H1 (cell line): ENCODE results near the gene KATNAL2. TPM values are rescaled to one million over a fixed set of nuclear protein-coding genes. Genes with fewer than 3 reads are reported as not detected.

Source experiments
- CTCF ChIA-PET: fragments of 300-600 bp; sonication (Branson Sonifier 250); formaldehyde crosslinking; loops from one replicate; lab custom pipeline; 2021; ENCODE audit not compliant: partially characterized antibody; lab: Charles Lee
- POLR2A ChIA-PET: fragments of 300-600 bp; sonication (Branson Sonifier 250); formaldehyde crosslinking; loops from one replicate; lab custom pipeline; 2021; ENCODE audit warnings: inconsistent platforms; ENCODE audit not compliant: partially characterized antibody; lab: Charles Lee
- DNase-seq, 2 experiments: peaks; one replicate each; pipeline versions ENCODE4 v3.0.0 to v3.0.0-alpha.2; 2010 to 2022; ENCODE audit warnings: low spot score in 2 of 2, low read depth in 1 of 2, mixed read lengths in 1 of 2
- FAIRE-seq: peaks from 2 replicates; lab custom pipeline; 2011; peaks lifted over from hg19 to GRCh38; lab: Jason Lieb, UNC
- H2AFZ ChIP-seq: 2 replicates; pipeline ENCODE4 v1.8.1; 2012; ENCODE audit warnings: low read length, inconsistent platforms
- H2AK5ac ChIP-seq: 2 replicates; pipeline ENCODE4 v1.6.1; 2013; ENCODE audit warnings: low read depth, low read length
- H2BK120ac ChIP-seq: replicated peaks from 2 replicates; pipeline ENCODE3; 2013; ENCODE audit warnings: low read depth, low read length, inconsistent platforms
- H2BK12ac ChIP-seq: 2 replicates; pipeline ENCODE4 v1.6.1; 2013; ENCODE audit warnings: low read depth, low read length
- H2BK15ac ChIP-seq: 2 replicates; pipeline ENCODE4 v1.6.1; 2013; ENCODE audit warnings: low read length
- H2BK20ac ChIP-seq: 2 replicates; pipeline ENCODE4 v1.6.1; 2013; ENCODE audit warnings: low read length
- H2BK5ac ChIP-seq: 2 replicates; pipeline ENCODE4 v1.6.1; 2013; ENCODE audit warnings: low read depth, low read length
- H3K14ac ChIP-seq: 2 replicates; pipeline ENCODE4 v1.6.1; 2013; ENCODE audit warnings: inconsistent platforms; ENCODE audit not compliant: insufficient read length
- H3K18ac ChIP-seq: 2 replicates; pipeline ENCODE4 v1.6.1; 2013; ENCODE audit warnings: low read length; ENCODE audit errors: extremely low read depth
- H3K23ac ChIP-seq: 2 replicates; pipeline ENCODE4 v1.6.1; 2013; ENCODE audit warnings: inconsistent platforms; ENCODE audit not compliant: insufficient read length
- H3K23me2 ChIP-seq: 2 replicates; pipeline ENCODE4 v1.6.1; 2013; ENCODE audit warnings: low read depth, low read length
- H3K27ac ChIP-seq: 2 replicates; pipeline ENCODE4 v1.6.1; 2011; ENCODE audit warnings: low read depth, low read length, inconsistent platforms
- H3K27me3 ChIP-seq, 4 experiments: replicated peaks in 1 of 4; 1 replicate in 1 of 4; 2 replicates in 3 of 4; pipeline versions ENCODE4 v1.6.1 to v1.8.1; 2011 to 2013; ENCODE audit warnings: low read length in 3 of 4, mild to moderate bottlenecking in 3 of 4, inconsistent platforms in 2 of 4, mixed read lengths in 2 of 4, moderate library complexity in 1 of 4; ENCODE audit not compliant: control insufficient read depth in 3 of 4, insufficient read depth in 3 of 4; ENCODE audit errors: extremely low read depth in 1 of 4
- H3K36me3 ChIP-seq, 4 experiments: 2 replicates each; pipeline versions ENCODE4 v1.6.1 to v1.8.1; 2011 to 2013; ENCODE audit warnings: mild to moderate bottlenecking in 4 of 4, low read length in 3 of 4, moderate library complexity in 2 of 4, control low read depth in 1 of 4, inconsistent platforms in 1 of 4; ENCODE audit not compliant: insufficient read depth in 4 of 4, control insufficient read depth in 2 of 4
- H3K4ac ChIP-seq: replicated peaks from 2 replicates; pipeline ENCODE3; 2013; ENCODE audit warnings: low read length, low read depth, mixed read lengths, inconsistent platforms; ENCODE audit not compliant: insufficient read length
- H3K4me1 ChIP-seq, 4 experiments: replicated peaks in 1 of 4; 1 replicate in 1 of 4; 2 replicates in 3 of 4; pipeline versions ENCODE4 v1.6.1 to v1.8.1; 2011 to 2013; ENCODE audit warnings: low read length in 3 of 4, inconsistent platforms in 2 of 4, mixed read lengths in 1 of 4; ENCODE audit not compliant: insufficient read depth in 4 of 4, control insufficient read depth in 3 of 4
- H3K4me2 ChIP-seq, 2 experiments: 2 replicates each; pipeline versions ENCODE4 v1.6.1 to v1.8.1; 2011 to 2013; ENCODE audit warnings: low read depth in 2 of 2, low read length in 2 of 2, control low read depth in 1 of 2, inconsistent platforms in 1 of 2, mild to moderate bottlenecking in 1 of 2; ENCODE audit not compliant: insufficient read depth in 1 of 2
- H3K4me3 ChIP-seq, 4 experiments: fragments of 200-600, 300-600 bp in 1 of 4; sonication (generic), shearing (Covaris generic), sonication (Bioruptor Twin) in 1 of 4; 2 replicates each; pipeline versions ENCODE4 v1.5.1 to v1.8.1; 2011 to 2016; ENCODE audit warnings: low read length in 4 of 4, low read depth in 3 of 4, control low read depth in 2 of 4, inconsistent platforms in 2 of 4, mild to moderate bottlenecking in 2 of 4, mixed read lengths in 1 of 4, moderate library complexity in 1 of 4; ENCODE audit not compliant: insufficient read depth in 2 of 4; ENCODE audit errors: extremely low read depth in 1 of 4
- H3K56ac ChIP-seq: replicated peaks from 2 replicates; pipeline ENCODE3; 2013; ENCODE audit warnings: low read depth, mild to moderate bottlenecking, mixed read lengths, low read length, inconsistent platforms; ENCODE audit not compliant: insufficient read length
- H3K79me1 ChIP-seq: 2 replicates; pipeline ENCODE4 v1.6.1; 2013; ENCODE audit warnings: low read depth, low read length, control low read depth
- H3K79me2 ChIP-seq, 2 experiments: 2 replicates each; pipeline versions ENCODE4 v1.6.1 to v1.8.1; 2012 to 2013; ENCODE audit warnings: low read length in 2 of 2, mild to moderate bottlenecking in 2 of 2, inconsistent platforms in 1 of 2; ENCODE audit not compliant: insufficient read depth in 2 of 2, control insufficient read depth in 1 of 2
- H3K9ac ChIP-seq, 4 experiments: replicated peaks in 1 of 4; 1 replicate in 1 of 4; 2 replicates in 3 of 4; pipeline versions ENCODE4 v1.6.1 to v1.8.1; 2011 to 2013; ENCODE audit warnings: low read depth in 3 of 4, low read length in 3 of 4, control low read depth in 2 of 4, mild to moderate bottlenecking in 2 of 4, moderate library complexity in 2 of 4, inconsistent platforms in 1 of 4; ENCODE audit errors: extremely low read depth in 1 of 4
- H3K9me3 ChIP-seq, 2 experiments: 2 replicates each; pipeline versions ENCODE4 v1.6.1 to v1.8.1; 2012 to 2013; ENCODE audit warnings: mild to moderate bottlenecking in 2 of 2, moderate library complexity in 2 of 2, control low read depth in 1 of 2, inconsistent platforms in 1 of 2, low read depth in 1 of 2, low read length in 1 of 2, mixed read lengths in 1 of 2; ENCODE audit not compliant: insufficient read depth in 2 of 2
- H4K20me1 ChIP-seq, 2 experiments: replicated peaks in 1 of 2; 2 replicates each; pipeline versions ENCODE3 to v1.8.1; 2011 to 2013; ENCODE audit warnings: inconsistent platforms in 2 of 2, low read length in 2 of 2, mild to moderate bottlenecking in 1 of 2; ENCODE audit not compliant: insufficient read depth in 2 of 2, control insufficient read depth in 1 of 2
- H4K5ac ChIP-seq: 2 replicates; pipeline ENCODE4 v1.6.1; 2013; ENCODE audit warnings: low read length, low read depth, mixed read lengths, inconsistent platforms; ENCODE audit not compliant: insufficient read length
- H4K8ac ChIP-seq: 2 replicates; pipeline ENCODE4 v1.8.0; 2013; ENCODE audit warnings: mild to moderate bottlenecking, moderate library complexity, low read length, inconsistent platforms; ENCODE audit not compliant: insufficient read depth; ENCODE audit errors: extremely low read depth
- H4K91ac ChIP-seq: replicated peaks from 2 replicates; pipeline ENCODE3; 2013; ENCODE audit warnings: low read length, mixed read lengths, inconsistent platforms; ENCODE audit not compliant: insufficient read length
- BRCA1 ChIP-seq: IDR thresholded peaks from 2 replicates; pipeline ENCODE4 v1.6.1; 2012; ENCODE audit warnings: low read depth, low read length, improper control_type of control experiment
- CHD1 ChIP-seq: IDR thresholded peaks from 2 replicates; pipeline ENCODE4 v1.6.1; 2012; ENCODE audit warnings: low read depth, low read length, improper control_type of control experiment
- CREB1 ChIP-seq: IDR thresholded peaks from 2 replicates; pipeline ENCODE4 v1.6.1; 2012; ENCODE audit warnings: inconsistent platforms
- NANOG ChIP-seq: IDR thresholded peaks from 2 replicates; pipeline ENCODE4 v1.6.1; 2011; ENCODE audit warnings: low read length, low read depth, mild to moderate bottlenecking, inconsistent platforms; ENCODE audit not compliant: insufficient read depth, poor library complexity, severe bottlenecking
- ZNF274 ChIP-seq: IDR thresholded peaks from 2 replicates; pipeline ENCODE4 v1.7.0; 2012; ENCODE audit warnings: low read length, borderline replicate concordance; ENCODE audit errors: extremely low read depth
- WGBS, 2 experiments: shearing (Covaris generic) in 1 of 2; methylation state at CpG; one replicate each; pipeline versions ENCODE4 v1.1.6 to v1.1.7; 2013 to 2015; ENCODE audit warnings: low lambda C conversion rate in 2 of 2, mixed read lengths in 2 of 2, inconsistent platforms in 1 of 2, low coverage in 1 of 2, missing lambda C conversion rate in 1 of 2; ENCODE audit not compliant: insufficient replicate concordance in 2 of 2, insufficient coverage in 1 of 2, insufficient read length in 1 of 2; ENCODE audit errors: extremely low coverage in 1 of 2, missing lambda C conversion rate in 1 of 2; 5-methylcytosine and 5-hydroxymethylcytosine counted together
- polyA plus RNA-seq, 7 experiments: library from polyadenylated mRNA; depleted of rRNA in 3 of 7; stranded (reverse) in 5 of 7; unstranded in 2 of 7; fragments of >200 nt in 5 of 7; fragments of 200-250 nt in 2 of 7; gene quantifications; 1 replicate in 5 of 7; 2 replicates in 1 of 7; 4 replicates in 1 of 7; pipeline versions ENCODE4 v1.2.1 to v1.2.3, GENCODE V29; 2011 to 2013; ENCODE audit warnings: missing spikeins in 2 of 7, mixed read lengths in 2 of 7
- total RNA-seq: library from RNA; stranded (reverse); fragmentation: NEBNext Ultra II Directional; extraction: Animal tissue kit (Norgen Biotek cat#: 25700); gene quantifications from 2 replicates; pipeline ENCODE4 v1.2.1, GENCODE V29; 2021

KATNAL2 gene
- total and polyA plus RNA-seq, 2 of the 8 experiments (the other 6 are each of a cell fraction or from before 2014, with no cell fraction given), result 10.0 to 15.2 TPM

DNA sequence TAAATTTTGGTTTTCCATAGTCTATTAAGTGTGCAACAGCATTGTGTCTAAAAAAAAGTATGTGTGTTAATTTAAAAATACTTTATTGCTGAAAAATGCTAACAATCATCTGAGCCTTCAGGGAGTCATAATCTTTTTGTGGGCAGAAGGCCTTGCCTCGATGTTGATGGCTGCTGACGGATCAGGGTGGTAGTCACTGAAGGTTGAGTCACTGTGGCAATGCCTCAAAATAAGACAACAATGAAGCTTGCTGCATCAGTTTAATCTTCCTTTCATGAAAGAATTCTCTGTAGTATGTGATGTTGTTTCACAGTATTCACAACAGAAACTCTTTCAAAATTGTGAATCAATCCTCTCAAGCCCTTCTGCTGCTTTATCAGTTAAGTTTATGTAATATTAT lies 201.6 kb downstream of the KATNAL2 start:
- no peak overlapping the region for H3K4me3 ChIP-seq
- peaks cover 0 to 3% (median under 1%) of the 10 kb centered on the region in 4 experiments; a peak in 1 of 8 replicates for H3K36me3 ChIP-seq
- 94% methylated on average over 2 of the region's 2 CpGs; no CpG with 5 or more reads in 1 of the 2 experiments for WGBS, 2 experiments
- no peak overlapping the region for H2AFZ ChIP-seq
- no peak overlapping the region for H2BK120ac ChIP-seq
- peaks cover 0 to 3% of the 10 kb centered on the region in 2 experiments for H4K20me1 ChIP-seq
- H4K8ac ChIP-seq, result no peak overlapping the region
- POLR2A ChIA-PET, result interaction anchor here (1.2 kb wide), 1 partner anchor 56 kb away, joined by 3 read pairs; no protein-coding TSS in a partner anchor
- no peak overlapping the region for H2BK12ac ChIP-seq
- H3K9me3 ChIP-seq, result no peaks in the 10 kb centered on the region
- H3K27ac ChIP-seq, result no peak overlapping the region
- FAIRE-seq (no peak), DNase-seq (no peak)
- no peaks in the 10 kb centered on the region for H3K27me3 ChIP-seq
- no peaks in the 10 kb centered on the region for H3K79me2 ChIP-seq
- no peak overlapping the region for H3K56ac ChIP-seq
- no peak overlapping the region for H3K23ac ChIP-seq
- H3K4me2 ChIP-seq, result no peak overlapping the region
- no peak overlapping the region for H4K5ac ChIP-seq
- no peak overlapping the region for H3K4ac ChIP-seq
- H3K14ac ChIP-seq, result no peak overlapping the region
- H2BK15ac ChIP-seq, result no peak overlapping the region
- H3K23me2 ChIP-seq, result no peaks in the 10 kb centered on the region
- H3K9ac ChIP-seq, result no peak overlapping the region
- no peak overlapping the region for H2BK20ac ChIP-seq
- no peak overlapping the region for H2AK5ac ChIP-seq
- CTCF ChIA-PET, result interaction anchor here (1.1 to 1.2 kb wide), 2 partner anchors 8 to 86 kb away, joined by 3 to 5 read pairs; no protein-coding TSS in a partner anchor
- no peak overlapping the region for H2BK5ac ChIP-seq
- TF ChIP-seq ZNF274 (no peak), NANOG (no peak), CHD1 (no peak), CREB1 (no peak), BRCA1 (no peak)
- TF ChIP-seq, all 59 proteins: peak for 0
- Histone ChIP-seq H3K79me1 (no peaks in the 10 kb centered on the region; the same call in 1 of the 2 replicates), H3K4me1 (peaks cover 1 to 14% (median 6%) of the 10 kb centered on the region in 4 experiments; a peak in 6 of 7 replicates), H3K18ac (no peak overlapping the region), H4K91ac (no peak overlapping the region)
